ENCODE data around the gene PCYT1B. TPM values are rescaled to one million over a fixed set of nuclear protein-coding genes. Genes with fewer than 3 reads are reported as not detected.

PCYT1B gene
- total RNA-seq, 4 donors from 2014 or later, result 0.04 to 0.78 (median 0.20) TPM; not detected in 1

GRCh38 chrX:24603191-24603590, 44.0 kb downstream of the PCYT1B start:
- WGBS, 2 donors, result 46 to 77% methylated on average over 1 of the region's 1 CpG
- H3K4me3 ChIP-seq (ENCODE audit: low read depth, poor library complexity, severe bottlenecking), result no peak overlapping the region
- intact Hi-C loops (cut with DNase I; ENCODE audit: low total_unique reads), result no loop called here
- DNase-seq (ENCODE audit: low spot score in 2 of 2), result no peak
- TF ChIP-seq POLR2A (IDR thresholded peaks at IDR 0.05), result no peak
- TF ChIP-seq CTCF (IDR thresholded peaks at IDR 0.05), result no peak

GRCh38 chrX:24601858-24602257, 45.3 kb downstream of the PCYT1B start:
- TF ChIP-seq CTCF (IDR thresholded peaks at IDR 0.05), result no peak
- TF ChIP-seq POLR2A (IDR thresholded peaks at IDR 0.05), result no peak
- DNase-seq (ENCODE audit: low spot score in 2 of 2), result no peak
- H3K4me3 ChIP-seq (ENCODE audit: low read depth, poor library complexity, severe bottlenecking), result no peak overlapping the region
- WGBS, 2 donors, result 76 to 94% methylated on average over 4 of the region's 4 CpGs
- intact Hi-C loops (cut with DNase I; ENCODE audit: low total_unique reads), result no loop called here

- no peak overlapping the region for H3K4me3 ChIP-seq (ENCODE audit: low read depth, poor library complexity, severe bottlenecking)
- no peak for TF ChIP-seq POLR2A (IDR thresholded peaks at IDR 0.05)
- TF ChIP-seq CTCF (IDR thresholded peaks at IDR 0.05), result no peak
- intact Hi-C loops (cut with DNase I; ENCODE audit: low total_unique reads), result no loop called here
- 83 to 85% methylated on average over 4 of the region's 4 CpGs for WGBS, 2 donors
- no peak for DNase-seq (ENCODE audit: low spot score in 2 of 2)
These were observed 52.6 kb downstream of the PCYT1B start for GRCh38 chrX:24594501-24594900.

- no peak for DNase-seq (ENCODE audit: low spot score in 2 of 2)
- WGBS, 2 donors, result 87 to 95% methylated on average over 5 of the region's 5 CpGs
- intact Hi-C loops (cut with DNase I; ENCODE audit: low total_unique reads), result no loop called here
- no peak overlapping the region for H3K4me3 ChIP-seq (ENCODE audit: low read depth, poor library complexity, severe bottlenecking)
- no peak for TF ChIP-seq CTCF (IDR thresholded peaks at IDR 0.05)
- TF ChIP-seq POLR2A (IDR thresholded peaks at IDR 0.05), result no peak
These were observed 57.0 kb downstream of the PCYT1B start for GRCh38 chrX:24590111-24590510.

- no peak overlapping the region for H3K4me3 ChIP-seq (ENCODE audit: low read depth, poor library complexity, severe bottlenecking)
- intact Hi-C loops (cut with DNase I; ENCODE audit: low total_unique reads), result no loop called here
- DNase-seq (ENCODE audit: low spot score in 2 of 2), result no peak
- 70 to 78% methylated on average over 9 of the region's 9 CpGs for WGBS, 2 donors
- TF ChIP-seq CTCF (IDR thresholded peaks at IDR 0.05) (no peak), POLR2A (IDR thresholded peaks at IDR 0.05) (no peak)
These were observed 70.1 kb downstream of the PCYT1B start for GRCh38 chrX:24577091-24577490.

GRCh38 chrX:24575496-24575895, 71.7 kb downstream of the PCYT1B start:
- intact Hi-C loops (cut with DNase I; ENCODE audit: low total_unique reads), result no loop called here
- no peak overlapping the region for H3K4me3 ChIP-seq (ENCODE audit: low read depth, poor library complexity, severe bottlenecking)
- TF ChIP-seq POLR2A (IDR thresholded peaks at IDR 0.05) (no peak), CTCF (IDR thresholded peaks at IDR 0.05) (no peak)
- 74 to 88% methylated on average over 1 of the region's 1 CpG for WGBS, 2 donors
- DNase-seq (ENCODE audit: low spot score in 2 of 2), result no peak

Data from lower leg skin (tissue), 4 donors.